HG02852 (cell line): ENCODE results near the gene ERICH2.
A peak's percentile ranks its signal among the peaks of the same experiment; 100 is the strongest.

Source experiments
- ATAC-seq: cut with Tn5 transposase; IDR thresholded peaks from one replicate; pipeline ENCODE4 v1.9.1; 2021; ENCODE audit warnings: mild to moderate bottlenecking, moderate library complexity; ENCODE audit not compliant: unreplicated experiment

The ERICH2 gene

DNA sequence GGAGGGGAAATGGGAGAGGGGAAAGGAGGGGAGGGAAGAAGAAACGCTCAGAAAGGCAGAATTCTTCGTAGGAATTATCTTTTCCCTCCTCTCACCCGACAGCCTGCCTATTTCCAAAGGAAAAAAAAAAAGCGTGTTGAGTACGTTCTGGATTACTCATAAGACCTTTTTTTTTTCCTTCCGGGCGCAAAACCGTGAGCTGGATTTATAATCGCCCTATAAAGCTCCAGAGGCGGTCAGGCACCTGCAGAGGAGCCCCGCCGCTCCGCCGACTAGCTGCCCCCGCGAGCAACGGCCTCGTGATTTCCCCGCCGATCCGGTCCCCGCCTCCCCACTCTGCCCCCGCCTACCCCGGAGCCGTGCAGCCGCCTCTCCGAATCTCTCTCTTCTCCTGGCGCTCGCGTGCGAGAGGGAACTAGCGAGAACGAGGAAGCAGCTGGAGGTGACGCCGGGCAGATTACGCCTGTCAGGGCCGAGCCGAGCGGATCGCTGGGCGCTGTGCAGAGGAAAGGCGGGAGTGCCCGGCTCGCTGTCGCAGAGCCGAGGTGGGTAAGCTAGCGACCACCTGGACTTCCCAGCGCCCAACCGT, 46.4 kb downstream of the ERICH2 start, which contains the start of gene GAD1:
TSS of gene GAD1 (plus strand) at position 384 of the 589 bp plus-strand sequence. CDS start 1,705 bp downstream, outside the sequence.
- ATAC-seq = peak; percentile 59

DNA sequence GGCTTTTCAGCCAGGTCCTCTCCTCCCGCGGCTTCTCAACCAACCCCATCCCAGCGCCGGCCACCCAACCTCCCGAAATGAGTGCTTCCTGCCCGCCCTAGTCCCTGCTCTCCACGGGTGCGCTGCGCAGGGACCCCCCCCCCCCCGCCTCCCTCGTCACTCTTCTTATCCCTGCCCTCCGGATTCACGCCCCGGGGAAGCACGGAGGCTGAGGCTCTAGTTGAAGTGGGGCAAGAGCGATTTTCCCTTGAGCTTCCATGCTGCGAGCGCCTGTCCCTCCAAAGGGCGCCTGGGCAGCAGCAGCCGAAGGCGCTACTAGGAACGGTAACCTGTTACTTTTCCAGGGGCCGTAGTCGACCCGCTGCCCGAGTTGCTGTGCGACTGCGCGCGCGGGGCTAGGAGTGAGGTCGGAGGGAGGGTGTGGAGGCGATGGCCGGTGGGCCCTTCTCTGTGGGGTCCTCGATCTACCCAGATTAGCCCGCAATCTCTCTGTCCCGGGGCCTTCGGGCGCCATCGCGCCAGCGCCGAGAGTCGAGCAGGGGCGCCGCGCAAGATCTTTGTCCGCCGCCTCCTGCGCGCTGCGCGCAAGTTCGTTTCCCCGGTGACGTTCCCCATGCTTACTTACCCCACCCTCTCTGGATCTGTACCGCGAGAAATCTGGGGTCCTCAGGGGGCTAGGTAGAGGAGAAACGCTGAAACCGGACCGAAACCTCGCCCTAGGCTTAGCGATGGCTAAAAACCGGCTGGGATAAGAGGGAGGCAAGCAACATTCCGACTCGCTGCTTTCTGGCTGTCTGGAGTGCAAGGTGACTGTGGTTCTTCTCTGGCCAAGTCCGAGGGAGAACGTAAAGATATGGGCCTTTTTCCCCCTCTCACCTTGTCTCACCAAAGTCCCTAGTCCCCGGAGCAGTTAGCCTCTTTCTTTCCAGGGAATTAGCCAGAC, 47.2 kb downstream of the ERICH2 start:
- peak; percentile 16 for ATAC-seq

DNA sequence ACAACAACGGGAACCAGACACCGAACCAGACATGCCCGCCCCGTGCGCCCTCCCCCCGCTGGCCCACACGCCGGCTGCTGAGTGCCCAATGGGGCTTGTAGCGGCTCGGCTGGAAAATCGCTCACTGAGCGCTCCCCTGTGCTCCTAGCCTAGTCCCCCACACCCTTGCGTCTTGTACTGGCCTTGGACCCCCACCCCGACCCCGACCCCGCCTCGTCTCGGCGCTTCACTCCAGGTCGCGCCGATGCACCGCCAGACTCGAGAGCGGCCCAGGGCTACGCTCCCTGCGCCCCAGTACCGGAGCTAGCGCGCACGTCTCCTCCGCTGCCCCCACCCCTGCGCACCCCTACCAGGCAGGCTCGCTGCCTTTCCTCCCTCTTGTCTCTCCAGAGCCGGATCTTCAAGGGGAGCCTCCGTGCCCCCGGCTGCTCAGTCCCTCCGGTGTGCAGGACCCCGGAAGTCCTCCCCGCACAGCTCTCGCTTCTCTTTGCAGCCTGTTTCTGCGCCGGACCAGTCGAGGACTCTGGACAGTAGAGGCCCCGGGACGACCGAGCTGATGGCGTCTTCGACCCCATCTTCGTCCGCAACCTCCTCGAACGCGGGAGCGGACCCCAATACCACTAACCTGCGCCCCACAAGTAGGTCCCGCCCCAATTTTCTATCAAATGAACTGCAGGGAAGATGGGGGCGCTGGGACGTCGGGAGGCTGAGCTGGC, 48.0 kb downstream of the ERICH2 start:
- no peak for ATAC-seq

DNA sequence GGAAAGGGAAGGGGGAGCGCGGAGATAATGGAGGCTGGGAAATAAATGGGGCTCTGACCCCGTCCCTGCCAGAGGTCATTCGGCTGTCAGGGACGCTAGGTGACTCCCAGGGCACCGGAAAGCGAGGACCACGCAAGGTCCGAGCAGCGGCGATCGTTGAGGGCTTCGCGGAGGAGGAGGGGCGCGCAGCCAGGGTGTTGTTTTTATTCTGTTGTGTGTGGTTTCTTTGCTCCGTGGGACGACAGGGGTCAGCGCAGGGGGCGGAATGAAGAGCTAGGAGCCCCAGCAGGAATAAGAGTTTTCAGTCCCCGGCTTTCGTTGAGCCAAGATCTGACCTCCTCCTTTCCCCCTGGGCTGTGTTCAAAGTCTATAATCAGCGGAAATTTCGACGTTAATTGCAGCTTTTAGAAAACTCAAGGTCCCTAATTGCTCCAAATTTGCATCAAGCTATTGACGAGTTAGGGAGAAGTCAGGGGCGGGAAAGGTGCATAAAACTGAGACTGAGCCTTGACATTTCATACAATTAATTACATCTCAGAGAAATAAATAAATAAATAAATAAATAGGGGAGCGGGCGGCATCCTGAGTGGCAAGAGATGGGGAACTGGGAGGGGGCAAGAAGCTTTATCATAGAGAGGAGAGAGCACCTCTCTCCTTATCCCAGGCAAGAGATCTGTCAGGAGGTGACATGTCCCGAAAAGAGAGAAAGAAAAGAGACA, 48.7 kb downstream of the ERICH2 start:
- no peak for ATAC-seq

DNA sequence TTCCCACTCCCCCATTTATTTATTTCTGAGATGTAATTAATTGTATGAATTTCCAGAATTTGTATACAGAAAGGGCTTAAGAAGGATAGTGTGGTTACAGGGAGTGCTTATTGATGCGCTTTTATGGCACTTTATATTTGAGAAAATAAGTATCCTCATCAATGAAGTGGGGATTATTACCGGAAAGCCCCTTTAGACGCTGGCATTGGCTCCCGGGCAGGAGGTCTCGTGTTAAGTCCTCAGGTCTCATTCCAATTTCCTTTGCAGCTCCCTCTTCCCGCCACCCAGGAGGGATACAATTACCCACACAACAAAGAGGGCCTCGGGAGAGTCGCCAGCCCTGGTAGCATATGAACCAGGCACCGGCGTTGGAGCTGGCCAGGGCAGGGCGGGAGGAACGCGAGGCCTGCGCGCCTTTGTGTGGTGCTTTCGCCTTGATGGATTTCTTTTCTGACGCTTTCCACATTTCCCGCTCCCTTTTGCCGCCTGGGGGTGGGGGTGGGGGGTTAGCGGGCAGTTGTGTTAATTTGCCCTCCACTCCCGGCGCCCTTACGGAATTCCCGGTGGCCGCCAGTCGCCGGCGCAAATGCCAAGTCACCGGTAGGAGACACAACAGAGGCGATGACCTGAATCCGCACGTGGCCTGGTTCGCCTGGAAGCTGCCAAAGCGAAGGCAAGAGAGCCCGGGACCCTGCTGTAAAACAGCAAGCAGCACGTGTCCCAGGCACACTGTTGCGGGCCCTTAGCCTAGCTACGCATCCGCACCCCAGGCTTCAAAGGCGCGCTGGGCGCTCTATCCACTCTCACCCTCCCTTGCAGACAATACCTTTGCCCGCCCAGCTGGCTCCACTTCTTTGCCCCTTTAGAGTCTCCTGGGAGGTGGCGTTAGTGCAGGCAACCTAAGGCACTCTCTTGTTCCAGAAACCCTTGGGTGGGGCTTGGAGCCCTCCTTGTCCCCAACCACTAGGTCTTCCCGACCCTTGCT, 49.8 kb downstream of the ERICH2 start:
- ATAC-seq = no peak

DNA sequence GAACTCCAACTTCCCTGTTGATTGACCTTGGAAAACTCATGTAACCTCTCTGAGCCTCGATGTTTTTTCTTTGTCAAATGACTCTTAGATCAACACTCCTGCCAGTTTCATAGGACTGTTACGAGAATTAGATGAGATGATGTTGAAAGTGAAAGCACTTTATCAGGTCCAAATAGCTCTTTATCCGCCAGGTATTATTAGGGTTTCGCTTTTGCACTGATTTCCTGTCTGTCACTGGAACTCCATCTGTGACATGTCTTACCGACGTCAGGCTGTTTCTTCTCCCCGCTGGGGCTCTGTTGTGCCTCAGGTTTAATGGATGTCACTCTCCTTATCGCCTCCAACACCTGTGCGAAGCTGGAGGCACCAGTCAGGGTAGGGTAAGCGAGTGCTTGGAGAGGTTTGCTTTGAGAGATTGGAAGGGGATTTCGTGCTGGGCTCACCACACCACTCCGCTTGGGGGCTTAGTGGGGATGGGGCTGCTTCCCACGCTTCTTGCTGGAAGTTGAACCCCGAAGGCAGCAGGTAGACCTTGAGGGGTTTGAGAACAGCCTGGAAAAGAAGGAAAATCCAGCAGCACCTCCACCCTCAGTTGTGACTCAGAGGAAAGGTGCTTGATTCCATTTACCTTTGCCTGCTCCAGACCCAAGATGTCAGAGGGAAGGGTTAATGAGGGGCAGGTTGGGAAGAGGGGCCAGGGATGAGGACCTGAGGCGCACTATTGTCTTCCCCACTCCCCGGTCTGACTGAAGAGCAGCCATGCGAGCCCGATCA, 50.8 kb downstream of the ERICH2 start:
- ATAC-seq = peak; percentile 37

DNA sequence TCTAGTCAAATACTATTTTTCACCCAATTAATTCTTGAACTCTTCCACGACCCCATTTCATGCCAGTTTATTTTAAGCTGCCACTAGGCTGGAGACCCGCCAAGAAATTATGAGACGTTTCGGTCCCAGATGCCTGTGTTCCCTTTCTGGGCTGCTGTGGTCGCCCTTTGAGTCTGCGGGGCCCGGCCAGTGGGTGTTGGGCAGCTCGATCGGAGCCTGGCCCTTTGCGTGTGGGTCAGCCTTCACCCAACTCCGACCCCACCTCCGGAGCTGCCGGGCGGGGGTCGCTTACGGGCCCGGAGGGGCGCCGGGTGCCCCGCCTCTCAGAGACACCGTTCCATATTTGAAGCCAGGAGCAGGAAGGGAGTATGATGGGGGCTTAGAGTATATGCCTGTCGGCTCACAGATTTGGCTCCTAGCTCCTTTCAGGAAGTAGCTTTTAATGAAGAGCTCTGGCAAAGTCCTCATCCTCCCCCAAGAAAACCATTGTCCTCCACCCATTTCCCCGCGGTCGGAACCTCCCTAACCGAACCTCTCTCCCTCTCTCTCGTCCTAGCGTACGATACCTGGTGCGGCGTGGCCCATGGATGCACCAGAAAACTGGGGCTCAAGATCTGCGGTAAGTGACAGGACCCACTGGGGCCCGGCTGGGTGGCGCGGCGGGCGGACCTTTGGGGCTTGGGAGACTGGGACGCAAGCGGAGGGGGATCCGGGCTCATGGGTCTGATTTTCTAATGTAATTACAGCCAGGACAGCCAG, 51.5 kb downstream of the ERICH2 start:
- no peak for ATAC-seq

DNA sequence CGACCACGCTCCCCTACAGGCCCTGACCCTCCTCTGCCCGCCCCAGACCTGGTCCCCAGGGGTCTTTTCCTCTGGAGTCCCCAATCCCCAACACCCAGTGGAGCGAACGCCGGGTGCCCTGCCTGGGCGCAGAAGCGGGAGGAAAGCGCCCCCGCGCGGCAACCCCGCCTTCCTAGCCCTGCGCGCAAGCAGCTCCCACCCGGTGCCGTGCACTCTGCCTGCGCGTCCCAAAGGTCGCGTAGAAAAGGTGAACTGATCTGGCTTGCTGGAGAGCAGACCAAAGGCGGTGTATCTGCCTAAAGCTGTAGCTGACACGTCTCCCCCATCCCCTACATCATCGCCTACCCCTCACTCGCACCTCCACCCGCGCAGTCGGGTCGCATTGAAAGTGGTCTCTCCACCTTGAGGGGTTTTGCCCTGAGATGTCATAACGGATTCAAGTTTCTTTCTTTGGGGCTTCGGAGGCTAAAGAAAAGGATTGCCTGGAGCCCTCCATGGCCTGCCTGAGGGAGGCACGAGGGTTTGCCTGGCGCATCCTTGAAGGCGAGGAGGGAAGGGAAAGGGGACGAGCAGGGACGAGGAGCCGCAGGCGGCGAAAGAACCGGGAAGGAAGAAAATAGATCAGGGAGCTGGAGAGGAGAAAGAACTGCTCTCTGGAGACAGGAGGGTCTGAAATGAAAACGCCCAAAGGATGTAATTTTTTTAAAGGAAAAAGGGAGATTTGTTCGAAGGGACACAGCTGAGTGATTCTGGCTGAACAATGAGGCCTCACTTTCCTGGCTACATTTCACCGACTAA, 52.3 kb downstream of the ERICH2 start:
- no peak for ATAC-seq

DNA sequence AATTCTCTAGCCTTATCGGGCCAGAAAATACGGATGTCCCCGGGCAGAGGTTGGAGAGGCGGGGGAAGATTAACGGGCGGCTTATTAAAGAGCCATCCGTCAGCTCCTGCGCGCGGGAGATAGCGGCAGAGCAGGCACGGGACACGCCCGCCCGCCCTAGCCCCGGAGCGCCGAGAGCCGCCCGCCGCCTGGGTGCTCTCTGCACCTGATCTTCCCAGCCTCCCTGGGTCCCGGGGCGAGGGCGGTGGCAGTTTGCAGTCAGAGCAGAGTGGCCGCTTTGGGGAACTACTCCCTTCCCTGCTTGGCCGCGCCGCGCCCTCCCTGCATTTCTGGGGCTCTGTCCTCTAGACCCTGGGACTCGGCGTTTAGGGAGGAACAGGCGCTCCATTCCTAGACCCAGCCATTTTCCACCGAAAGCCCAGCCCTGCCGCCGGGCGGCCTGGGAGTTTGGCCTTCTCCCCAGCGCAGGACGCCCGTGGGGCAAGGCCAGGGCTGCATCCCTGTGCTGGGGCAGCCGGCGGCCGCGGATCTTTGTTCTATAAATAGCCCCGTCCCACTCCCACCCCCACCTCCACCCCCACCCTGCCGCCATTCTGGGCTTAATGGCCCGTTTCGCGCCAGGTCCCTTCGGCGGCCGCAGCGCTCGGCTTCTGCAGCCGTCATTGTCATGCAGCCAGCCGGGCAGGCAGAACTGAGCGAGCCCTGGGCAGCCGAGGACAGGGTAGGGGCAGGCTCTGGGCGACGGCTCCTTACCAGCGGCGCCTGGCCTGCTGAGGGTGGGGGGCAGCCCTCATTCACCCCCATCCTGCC, 53.1 kb downstream of the ERICH2 start:
- no peak for ATAC-seq

DNA sequence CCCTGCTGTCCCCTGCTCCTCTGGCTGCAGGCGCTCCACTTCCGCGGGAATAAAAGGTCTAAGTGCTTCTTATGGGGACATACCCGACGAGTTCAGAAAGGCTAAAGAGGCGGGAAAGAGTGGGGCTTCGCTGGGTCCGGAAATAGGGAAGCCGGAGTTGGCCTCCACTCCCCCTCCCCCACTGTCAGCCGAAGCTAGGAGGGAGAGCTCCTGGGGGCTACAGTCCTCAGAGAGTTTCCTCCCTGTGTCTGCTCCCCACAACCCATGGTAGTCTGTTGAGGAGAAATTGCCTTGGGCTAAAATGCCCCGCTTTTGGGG, 53.7 kb downstream of the ERICH2 start:
- no peak for ATAC-seq

DNA sequence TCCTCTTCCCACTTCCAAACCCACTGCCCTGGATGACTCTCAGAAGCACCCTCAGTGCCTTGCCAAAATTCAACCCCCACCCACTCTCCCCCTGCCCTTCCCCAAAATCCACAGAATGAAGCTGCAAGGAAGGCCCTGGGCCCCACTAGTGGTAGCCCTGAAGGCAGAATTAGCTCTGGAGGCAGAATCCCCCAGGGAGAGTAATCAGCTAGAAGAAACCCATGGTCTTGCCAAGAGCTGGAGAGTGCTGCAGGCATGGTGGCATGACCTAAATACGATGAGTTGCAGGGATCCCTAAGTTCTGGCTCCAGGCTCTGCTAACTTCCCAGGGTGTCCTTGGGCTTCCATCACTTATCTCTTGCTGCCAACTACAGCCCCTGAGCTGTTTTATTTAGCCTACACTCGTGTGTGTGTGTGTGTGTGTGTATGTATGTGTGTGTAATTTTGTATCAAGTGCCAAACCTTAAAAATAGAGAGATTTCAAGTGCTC, 54.4 kb downstream of the ERICH2 start:
- no peak for ATAC-seq

DNA sequence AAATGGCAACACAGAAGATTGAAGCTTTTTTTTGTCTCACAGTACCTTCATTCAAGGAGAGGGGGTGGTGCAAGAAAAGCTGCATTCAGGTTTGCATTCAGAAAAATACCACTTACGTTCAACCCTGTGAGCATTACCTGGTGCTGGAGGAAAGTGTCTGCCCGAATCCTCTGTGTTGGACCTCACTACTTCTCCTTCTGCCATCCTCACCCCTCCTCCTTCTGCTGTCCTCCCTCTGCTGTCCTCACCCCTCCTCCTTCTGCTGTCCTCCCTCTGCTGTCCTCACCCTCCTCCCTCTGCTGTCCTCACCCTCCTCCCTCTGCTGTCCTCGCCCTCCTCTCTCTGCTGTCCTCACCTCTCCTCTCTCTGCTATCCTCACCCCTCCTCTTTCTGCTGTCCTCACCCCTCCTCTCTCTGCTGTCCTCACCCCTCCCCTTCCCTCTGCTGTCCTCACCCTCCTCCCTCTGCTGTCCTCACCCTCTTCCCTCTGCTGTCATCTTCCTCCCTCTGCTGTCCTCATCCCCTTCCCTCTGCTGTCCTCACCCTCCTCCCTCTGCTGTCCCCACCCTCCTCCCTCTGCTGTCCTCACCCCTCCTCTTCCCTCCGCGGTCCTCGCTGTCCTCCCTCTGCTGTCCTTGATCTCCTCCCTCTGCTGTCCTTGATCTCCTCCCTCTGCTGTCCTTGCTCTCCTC, 57.8 kb downstream of the ERICH2 start:
- ATAC-seq = no peak

DNA sequence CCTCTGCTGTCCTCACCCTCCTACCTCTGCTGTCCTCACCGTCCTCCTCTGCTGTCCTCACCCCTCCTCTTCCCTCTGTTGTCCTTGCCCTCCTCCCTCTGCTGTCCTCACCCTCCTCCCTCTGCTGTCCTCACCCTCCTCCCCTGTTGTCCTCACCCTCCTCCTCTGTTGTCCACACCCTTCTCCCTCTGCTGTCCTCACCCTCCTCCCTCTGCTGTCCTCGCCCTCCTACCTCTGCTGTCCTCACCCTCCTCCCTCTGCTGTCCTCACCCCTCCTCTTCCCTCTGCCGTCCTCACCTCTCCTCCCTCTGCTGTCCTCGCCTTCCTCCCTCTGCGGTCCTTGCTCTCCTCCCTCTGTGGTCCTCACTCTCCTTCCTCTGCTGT, 58.3 kb downstream of the ERICH2 start:
- no peak for ATAC-seq

DNA sequence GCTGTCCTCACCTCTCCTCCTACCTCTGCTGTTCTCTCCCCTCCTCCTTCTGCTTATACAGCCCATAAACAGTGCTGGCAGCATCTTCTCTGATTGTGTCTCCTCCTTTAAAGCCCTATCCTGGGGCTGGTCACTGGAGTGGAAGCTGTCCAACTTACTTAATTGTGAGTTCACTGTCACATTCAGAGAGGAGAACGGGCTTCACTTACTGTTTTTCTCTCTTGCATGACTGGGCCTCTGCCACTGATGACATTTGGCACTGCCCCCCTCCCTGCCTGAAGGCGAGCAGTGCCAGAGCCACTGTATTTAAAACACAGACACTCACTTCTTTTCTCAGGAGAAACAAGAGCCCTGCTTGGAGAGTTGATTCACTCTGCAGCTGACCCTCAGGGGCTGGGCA, 58.9 kb downstream of the ERICH2 start:
- ATAC-seq = no peak

DNA sequence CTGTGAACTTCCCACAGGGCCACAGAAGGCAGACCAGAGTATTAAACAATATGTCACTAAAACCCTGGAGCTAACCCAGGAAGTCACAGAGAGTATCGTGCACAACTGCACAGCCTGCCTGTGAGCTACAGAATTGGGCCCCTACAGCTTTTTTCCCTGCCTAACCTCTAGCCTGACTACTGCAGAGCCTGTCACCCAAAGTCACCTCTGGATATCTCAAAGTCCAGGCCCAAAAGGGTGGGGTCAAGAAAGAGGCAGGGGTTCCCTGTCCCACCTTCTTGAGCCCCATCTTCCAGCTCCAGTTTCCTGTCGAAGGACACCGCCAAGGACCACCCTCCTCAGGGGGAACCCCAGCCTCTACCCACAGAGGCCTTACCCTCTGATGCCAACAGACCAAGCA, 60.0 kb downstream of the ERICH2 start:
- no peak for ATAC-seq

DNA sequence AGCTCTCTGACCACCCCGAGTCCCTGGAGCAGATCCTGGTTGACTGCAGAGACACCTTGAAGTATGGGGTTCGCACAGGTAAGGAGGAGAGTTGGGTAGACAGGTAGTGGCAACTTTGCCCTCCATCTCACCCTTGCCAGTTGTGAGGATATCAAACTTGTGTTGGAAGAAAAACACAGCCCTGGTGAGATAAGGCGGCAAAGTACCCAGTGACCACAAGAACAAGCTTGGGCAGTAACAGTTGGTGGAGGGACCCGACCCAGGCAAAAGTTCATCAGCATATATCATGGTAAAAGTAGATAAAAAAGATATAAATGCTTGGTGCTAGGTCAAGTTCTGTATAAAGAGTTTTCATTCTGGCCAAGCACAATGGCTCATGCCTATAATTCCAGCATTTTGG, 60.9 kb downstream of the ERICH2 start:
- ATAC-seq = no peak
